Esophagus muscularis mucosa (tissue), 4 donors: Measurements from ENCODE around the gene RAD51B. TPM values are rescaled to one million over a fixed set of nuclear protein-coding genes. Genes with fewer than 3 reads are reported as not detected.

Experiments used
- DNase-seq: peaks from one replicate; pipeline ENCODE4 v3.0.0-alpha.2; 2017; ENCODE audit errors: extremely low spot score
- H3K27ac ChIP-seq, 4 donors: fragments of 200-600 bp; sonication (generic); replicated peaks in 1 of 4; 1 replicate in 3 of 4; 2 replicates in 1 of 4; pipeline ENCODE4 v1.5.1; 2016 to 2019; ENCODE audit warnings: mild to moderate bottlenecking in 1 of 4
- H3K27me3 ChIP-seq, 4 donors: fragments of 200-600 bp; sonication (generic); one replicate each; pipeline versions ENCODE4 v1.5.1 to v1.6.0; 2016 to 2019
- H3K36me3 ChIP-seq, 4 donors: fragments of 200-600 bp; sonication (generic); one replicate each; pipeline ENCODE4 v1.5.1; 2016 to 2019
- H3K4me1 ChIP-seq, 4 donors: fragments of 200-600 bp; sonication (generic); one replicate each; pipeline ENCODE4 v1.5.1; 2016 to 2019
- H3K4me3 ChIP-seq, 4 donors: fragments of 200-600 bp; sonication (generic); 1 replicate in 2 of 4; 2 replicates in 2 of 4; pipeline ENCODE4 v1.5.1; 2016 to 2019; ENCODE audit warnings: mild to moderate bottlenecking in 4 of 4, moderate library complexity in 1 of 4
- H3K9me3 ChIP-seq, 4 donors: fragments of 200-600 bp; sonication (generic); 1 replicate in 3 of 4; 2 replicates in 1 of 4; pipeline ENCODE4 v1.5.1; 2016 to 2019
- CTCF ChIP-seq, 3 experiments: fragments of 200-600 bp in 2 of 3; fragments of 450-650 bp in 1 of 3; sonication (generic) in 2 of 3; IDR thresholded peaks; one replicate each; pipeline ENCODE4 v1.5.1; 2017 to 2019; ENCODE audit warnings: antibody characterized with exemption in 3 of 3, mild to moderate bottlenecking in 2 of 3, moderate library complexity in 1 of 3
- EP300 ChIP-seq: sonication (generic); formaldehyde crosslinking; IDR thresholded peaks from one replicate; pipeline ENCODE4 v1.6.1; 2017; ENCODE audit warnings: antibody characterized with exemption
- POLR2A ChIP-seq: fragments of 450-650 bp; IDR thresholded peaks from one replicate; pipeline ENCODE4 v1.6.1; 2017; ENCODE audit warnings: antibody characterized with exemption, moderate library complexity, mild to moderate bottlenecking, low read depth
- POLR2AphosphoS5 ChIP-seq, 2 donors: sonication (generic); formaldehyde crosslinking; IDR thresholded peaks; one replicate each; pipeline ENCODE4 v1.6.1; 2017; ENCODE audit warnings: antibody characterized with exemption in 2 of 2
- WGBS: methylation state at CpG from one replicate; pipeline ENCODE4 v1.1.5; 2018; 5-methylcytosine and 5-hydroxymethylcytosine counted together
- intact Hi-C: fragments of 100-400 bp; cut with DNase I; formaldehyde crosslinking; loops from one replicate; pipeline ENCODE4 v1.15.1; 2023
- total RNA-seq, 4 donors: library from RNA; depleted of rRNA; stranded (reverse); fragments of >200 nt; gene quantifications; one replicate each; pipeline versions ENCODE4 v1.1.0 to v1.2.1, GENCODE V29; 2016

Gene RAD51B
- total RNA-seq, 4 donors from 2014 or later, result 2.8 to 11.1 (median 5.1) TPM

- H3K36me3 ChIP-seq, result no peaks in the 10 kb centered on the region
- intact Hi-C loops, result no loop called here
- H3K27me3 ChIP-seq, result no peaks in the 10 kb centered on the region
- no peak for DNase-seq
- TF ChIP-seq POLR2A (no peak), CTCF (IDR thresholded peaks at IDR 0.05) (no peak), POLR2AphosphoS5 (IDR thresholded peaks at IDR 0.05) (no peak), EP300 (no peak)
- H3K4me1 ChIP-seq, result peaks cover 36 to 68% (median 65%) of the 10 kb centered on the region in 4 donors
- no peak overlapping the region for H3K4me3 ChIP-seq
- 67% methylated on average over 4 of the region's 4 CpGs for WGBS
- no peak overlapping the region for H3K27ac ChIP-seq
- no peaks in the 10 kb centered on the region for H3K9me3 ChIP-seq
Observed at GRCh38 chr14:68516342-68516741, 696.8 kb downstream of the RAD51B start.

GRCh38 chr14:68518166-68518565 is 698.6 kb downstream of the RAD51B start:
- no peak for DNase-seq
- intact Hi-C loops, result no loop called here
- Histone ChIP-seq H3K27ac (peak overlapping the region in 2 of 4 donors; percentile 75 to 79), H3K27me3 (no peaks in the 10 kb centered on the region), H3K4me3 (no peak overlapping the region), H3K4me1 (peaks cover 41 to 68% (median 65%) of the 10 kb centered on the region in 4 donors), H3K9me3 (no peaks in the 10 kb centered on the region), H3K36me3 (no peaks in the 10 kb centered on the region)
- TF ChIP-seq CTCF (IDR thresholded peaks at IDR 0.05) (no peak), EP300 (no peak), POLR2AphosphoS5 (IDR thresholded peaks at IDR 0.05) (no peak), POLR2A (no peak)
- WGBS, result 96% methylated on average over 7 of the region's 8 CpGs

GRCh38 chr14:68518761-68519670 is 699.4 kb downstream of the RAD51B start:
- H3K4me3 ChIP-seq, result no peak overlapping the region
- intact Hi-C loops, result no loop called here
- TF ChIP-seq POLR2AphosphoS5 (IDR thresholded peaks at IDR 0.05) (no peak), EP300 (no peak), CTCF (IDR thresholded peaks at IDR 0.05) (no peak), POLR2A (no peak)
- H3K36me3 ChIP-seq, result no peaks in the 10 kb centered on the region
- H3K9me3 ChIP-seq, result no peaks in the 10 kb centered on the region
- DNase-seq, result no peak
- WGBS, result 49% methylated on average over 7 of the region's 7 CpGs
- H3K27me3 ChIP-seq, result no peaks in the 10 kb centered on the region
- peak overlapping the region; percentile 47 to 79 (median 68) for H3K27ac ChIP-seq
- peaks cover 44 to 71% (median 68%) of the 10 kb centered on the region in 4 donors for H3K4me1 ChIP-seq

- intact Hi-C loops, result loop anchor here (10.0 kb wide), 1 partner anchor 585 kb away; no protein-coding TSS in a partner anchor
- H3K4me1 ChIP-seq, result peaks cover 50 to 78% (median 75%) of the 10 kb centered on the region in 4 donors
Observed at GRCh38 chr14:68519671-68520187, 700.1 kb downstream of the RAD51B start.

More at GRCh38 chr14:68519671-68520187, 700.1 kb downstream of the RAD51B start:
- Histone ChIP-seq H3K27ac (peak overlapping the region; percentile 47 to 79 (median 68)), H3K9me3 (no peaks in the 10 kb centered on the region), H3K36me3 (no peaks in the 10 kb centered on the region), H3K4me3 (no peak overlapping the region), H3K27me3 (no peaks in the 10 kb centered on the region)
- 75% methylated on average over 5 of the region's 5 CpGs for WGBS
- no peak for DNase-seq
- TF ChIP-seq POLR2AphosphoS5 (IDR thresholded peaks at IDR 0.05), result no peak
- TF ChIP-seq POLR2A, result no peak
- no peak for TF ChIP-seq CTCF (IDR thresholded peaks at IDR 0.05)
- no peak for TF ChIP-seq EP300
